RWPE1 (cell line): ENCODE results near the gene INTS6L.
A peak's percentile ranks its signal among the peaks of the same experiment; 100 is the strongest.

Experiments used
- CTCF ChIA-PET: fragments of 350-600 bp; sonication (Branson Sonifier 250); formaldehyde crosslinking; extraction: SDS; loops from one replicate; lab custom pipeline; 2021; lab: Yijun Ruan, JAX
- POLR2A ChIA-PET: fragments of 400-600 bp; formaldehyde crosslinking; extraction: SDS; loops from one replicate; lab custom pipeline; 2020; ENCODE audit warnings: antibody characterized with exemption; ENCODE audit not compliant: low non-redundant PET; lab: Yijun Ruan, JAX
- DNase-seq: peaks from one replicate; pipeline ENCODE4 v3.0.0; 2012; ENCODE audit warnings: low spot score
- H3K27ac ChIP-seq: fragments of 450-650 bp; 2 replicates; pipeline ENCODE4 v1.5.1; 2017
- TF ChIP-seq, protein P1 (sequence below): fragments of 450-650 bp; conservative IDR thresholded peaks from 2 replicates; pipeline ENCODE4 v1.5.1; 2017; ENCODE audit warnings: low read depth, mild to moderate bottlenecking

INTS6L gene

DNA sequence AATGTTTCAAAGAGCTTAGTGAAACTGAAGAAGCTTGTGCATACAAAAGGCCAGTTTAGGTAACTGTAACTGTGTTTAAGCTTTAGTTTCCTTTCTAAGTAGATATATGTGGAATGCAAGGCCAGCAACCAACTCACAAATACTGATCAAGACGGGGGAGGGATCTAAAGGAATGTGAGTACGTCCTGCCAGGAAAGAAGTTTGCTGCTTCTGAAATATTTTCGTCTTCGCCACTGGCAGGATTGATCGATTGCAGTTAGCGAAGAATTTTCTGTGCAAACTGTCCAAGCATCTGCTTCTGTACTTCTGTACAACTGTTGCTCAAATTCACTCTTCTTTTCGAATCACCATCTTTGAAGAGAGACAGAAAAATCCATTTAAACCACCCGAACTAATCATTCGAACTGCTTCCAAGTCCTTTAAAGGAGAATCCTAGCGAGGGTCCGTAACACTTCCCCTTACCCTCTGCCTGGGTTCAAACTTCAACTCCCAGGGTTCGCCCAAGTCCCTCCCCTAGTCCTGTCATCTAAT lies 373 bp upstream of the INTS6L start:
- ChIA-PET CTCF (no interaction called here), POLR2A (no interaction called here)
- peak overlapping the region; percentile 89 for H3K27ac ChIP-seq
- no peak for DNase-seq
- TF ChIP-seq, protein P1, sequence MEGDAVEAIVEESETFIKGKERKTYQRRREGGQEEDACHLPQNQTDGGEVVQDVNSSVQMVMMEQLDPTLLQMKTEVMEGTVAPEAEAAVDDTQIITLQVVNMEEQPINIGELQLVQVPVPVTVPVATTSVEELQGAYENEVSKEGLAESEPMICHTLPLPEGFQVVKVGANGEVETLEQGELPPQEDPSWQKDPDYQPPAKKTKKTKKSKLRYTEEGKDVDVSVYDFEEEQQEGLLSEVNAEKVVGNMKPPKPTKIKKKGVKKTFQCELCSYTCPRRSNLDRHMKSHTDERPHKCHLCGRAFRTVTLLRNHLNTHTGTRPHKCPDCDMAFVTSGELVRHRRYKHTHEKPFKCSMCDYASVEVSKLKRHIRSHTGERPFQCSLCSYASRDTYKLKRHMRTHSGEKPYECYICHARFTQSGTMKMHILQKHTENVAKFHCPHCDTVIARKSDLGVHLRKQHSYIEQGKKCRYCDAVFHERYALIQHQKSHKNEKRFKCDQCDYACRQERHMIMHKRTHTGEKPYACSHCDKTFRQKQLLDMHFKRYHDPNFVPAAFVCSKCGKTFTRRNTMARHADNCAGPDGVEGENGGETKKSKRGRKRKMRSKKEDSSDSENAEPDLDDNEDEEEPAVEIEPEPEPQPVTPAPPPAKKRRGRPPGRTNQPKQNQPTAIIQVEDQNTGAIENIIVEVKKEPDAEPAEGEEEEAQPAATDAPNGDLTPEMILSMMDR: no peak

GRCh38 chrX:135521405-135522131 lies 1.1 kb downstream of the INTS6L start:
- H3K27ac ChIP-seq: peak overlapping the region; percentile 89
- CTCF ChIA-PET: interaction anchor here (0.7 kb wide), 1 partner anchor 316 kb away, joined by 3 read pairs; no protein-coding TSS in a partner anchor
- TF ChIP-seq, protein P1: no peak
- POLR2A ChIA-PET: interaction anchor here (0.7 kb wide), 1 partner anchor 447 kb away, joined by 3 read pairs; no protein-coding TSS in a partner anchor
- DNase-seq: peak; percentile 77

DNA sequence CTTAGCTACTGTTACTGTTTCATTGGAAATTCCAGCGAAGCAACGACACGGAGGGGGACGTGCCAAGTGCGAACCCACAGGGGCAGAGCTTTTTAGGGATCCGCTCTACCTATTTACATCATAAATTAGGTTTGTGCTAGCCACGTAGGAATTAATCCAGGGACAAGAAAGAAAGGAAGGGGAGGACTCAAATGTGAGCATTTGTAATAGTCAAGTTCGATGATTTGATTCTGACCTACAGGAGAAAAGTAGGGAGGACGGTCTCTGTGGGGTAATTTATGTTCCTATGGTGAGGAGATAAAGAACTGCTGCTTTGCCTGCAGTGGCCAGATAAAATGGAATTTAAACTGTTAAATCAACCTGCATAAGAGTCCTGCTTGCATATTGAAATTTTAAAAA lies 1.7 kb downstream of the INTS6L start:
- CTCF ChIA-PET: interaction anchor here (0.7 kb wide), 1 partner anchor 316 kb away, joined by 3 read pairs; no protein-coding TSS in a partner anchor
- no peak for DNase-seq
- TF ChIP-seq, protein P1: no peak
- peak overlapping the region; percentile 89 for H3K27ac ChIP-seq
- POLR2A ChIA-PET: no interaction called here

GRCh38 chrX:135522878-135523693 lies 2.6 kb downstream of the INTS6L start:
- DNase-seq: no peak
- H3K27ac ChIP-seq: no peak overlapping the region
- CTCF ChIA-PET: no interaction called here
- POLR2A ChIA-PET: no interaction called here
- TF ChIP-seq, protein P1: no peak

DNA sequence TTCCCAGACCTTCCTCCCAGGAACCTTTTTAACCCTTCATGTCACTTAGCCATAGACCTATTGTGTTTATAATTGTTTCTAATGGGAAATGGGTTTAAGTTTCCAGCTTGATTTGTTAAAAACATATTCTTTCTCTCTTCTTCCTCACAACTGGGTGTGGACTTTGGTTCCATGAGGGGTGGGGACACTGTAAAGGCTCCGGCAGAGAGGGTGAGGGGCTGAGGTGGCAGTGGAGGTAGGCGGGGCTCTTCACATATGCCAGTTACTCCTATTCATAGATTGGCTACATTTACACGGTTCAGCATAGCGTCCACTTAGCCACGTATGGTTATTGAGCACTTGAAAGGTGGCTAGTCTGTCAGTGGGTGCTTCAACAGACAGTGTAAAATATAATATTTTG lies 7.8 kb downstream of the INTS6L start:
- TF ChIP-seq, protein P1: no peak
- ChIA-PET POLR2A (no interaction called here), CTCF (interaction anchor here (0.6 kb wide), 1 partner anchor 681 kb away, joined by 3 read pairs; no protein-coding TSS in a partner anchor)
- no peak for DNase-seq
- H3K27ac ChIP-seq: no peak overlapping the region

DNA sequence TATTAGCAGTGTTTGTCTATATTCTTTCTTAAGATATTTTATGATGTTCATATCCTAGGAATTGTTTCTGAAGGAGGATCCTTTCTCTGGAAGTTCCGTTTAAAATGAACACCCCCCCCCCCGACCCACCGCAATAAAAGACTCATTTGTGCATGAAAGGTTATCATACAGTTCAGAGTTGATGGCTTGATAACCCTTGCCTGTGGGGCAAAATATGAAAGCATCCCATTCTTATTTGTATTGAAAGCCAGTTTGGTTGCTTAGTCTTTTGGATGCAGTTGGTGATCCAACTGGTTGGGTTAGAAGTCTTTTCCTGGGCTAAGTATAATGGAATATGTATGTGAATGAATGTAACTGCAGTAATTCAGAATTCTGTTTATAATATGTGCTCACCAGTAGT lies 8.3 kb downstream of the INTS6L start:
- ChIA-PET POLR2A (no interaction called here), CTCF (no interaction called here)
- TF ChIP-seq, protein P1: no peak
- no peak for DNase-seq
- no peak overlapping the region for H3K27ac ChIP-seq
